A673 (cell line): ENCODE measurements around the gene NEU4. TPM values are rescaled to one million over a fixed set of nuclear protein-coding genes. Genes with fewer than 3 reads are reported as not detected.

Experiments
- BruUV-seq: library from RNA; stranded (reverse); fragments of 400-500 nt; replicated peaks from 2 replicates; lab custom pipeline; 2021; lab: Mats Ljungman, UMichigan
- CTCF ChIA-PET: fragments of 300-600 bp; sonication (Branson Sonifier 250); formaldehyde crosslinking; loops from one replicate; lab custom pipeline; 2022; ENCODE audit warnings: antibody characterized with exemption; lab: Charles Lee
- POLR2A ChIA-PET: fragments of 300-600 bp; sonication (Branson Sonifier 250); formaldehyde crosslinking; loops from one replicate; lab custom pipeline; 2022; ENCODE audit warnings: antibody characterized with exemption; ENCODE audit not compliant: low non-redundant PET; lab: Charles Lee
- DNase-seq: peaks from one replicate; pipeline ENCODE4 v3.0.0-alpha.2; 2015; ENCODE audit warnings: low spot score
- H3K27ac ChIP-seq: fragments of 200-600 bp; sonication (generic); 2 replicates; pipeline ENCODE4 v1.5.1; 2016; ENCODE audit warnings: mixed run types, low read depth, mild to moderate bottlenecking, mixed read lengths, antibody characterized with exemption, low read length; ENCODE audit not compliant: poor library complexity, severe bottlenecking
- H3K27me3 ChIP-seq: fragments of 200-600 bp; sonication (generic); replicated peaks from 2 replicates; pipeline ENCODE4 v1.6.1; 2017; ENCODE audit warnings: mixed run types, low read depth, mild to moderate bottlenecking, mixed read lengths, antibody characterized with exemption, low read length; ENCODE audit not compliant: insufficient read depth, poor library complexity
- H3K36me3 ChIP-seq: fragments of 200-600 bp; sonication (generic); 2 replicates; pipeline ENCODE4 v1.6.1; 2016; ENCODE audit warnings: mixed run types, mild to moderate bottlenecking, mixed read lengths, antibody characterized with exemption, low read length; ENCODE audit not compliant: insufficient read depth, poor library complexity, severe bottlenecking
- H3K4me1 ChIP-seq: fragments of 200-600 bp; sonication (generic); 2 replicates; pipeline ENCODE4 v1.6.1; 2017; ENCODE audit warnings: mixed run types, mild to moderate bottlenecking, mixed read lengths, antibody characterized with exemption, low read length; ENCODE audit not compliant: insufficient read depth, poor library complexity, severe bottlenecking
- H3K4me3 ChIP-seq: fragments of 200-600 bp; sonication (generic); 2 replicates; pipeline ENCODE4 v1.5.1; 2016; ENCODE audit warnings: low read depth, mixed run types, mild to moderate bottlenecking, mixed read lengths, low read length; ENCODE audit not compliant: poor library complexity, severe bottlenecking
- H3K9me3 ChIP-seq: fragments of 200-600 bp; sonication (generic); 2 replicates; pipeline ENCODE4 v1.6.1; 2016; ENCODE audit warnings: mixed run types, low read depth, mild to moderate bottlenecking, mixed read lengths, antibody characterized with exemption, low read length; ENCODE audit not compliant: poor library complexity, severe bottlenecking
- CTCF ChIP-seq: fragments of 300-800, 200-600 bp; sonication (generic); conservative IDR thresholded peaks from 2 replicates; pipeline ENCODE4 v1.5.1; 2017; ENCODE audit warnings: low read depth, mild to moderate bottlenecking, antibody characterized with exemption, low read length, moderate library complexity, mixed read lengths
- EZH2 ChIP-seq: fragments of 200-600 bp; sonication (generic); IDR thresholded peaks from 2 replicates; pipeline ENCODE4 v1.6.1; 2017; ENCODE audit warnings: borderline replicate concordance, low read depth, mild to moderate bottlenecking, mixed read lengths, antibody characterized with exemption, low read length; ENCODE audit not compliant: poor library complexity, severe bottlenecking
- intact Hi-C: fragments of 100-400 bp; cut with micrococcal nuclease; formaldehyde crosslinking; loops from one replicate; pipeline ENCODE4 v1.10.0; 2022; ENCODE audit not compliant: unreplicated experiment
- total RNA-seq: library from RNA; stranded (reverse); gene quantifications from 2 replicates; pipeline ENCODE4 v1.2.3, GENCODE V29; 2021

Gene NEU4
- total RNA-seq, 1 experiment from 2014 or later = 48.4 TPM

- no peak for DNase-seq
- POLR2A ChIA-PET = no interaction called here
- no peak overlapping the region for H3K4me3 ChIP-seq
- H3K27ac ChIP-seq = no peak overlapping the region
- TF ChIP-seq CTCF (no peak), EZH2 (no peak)
- no TSS peak for BruUV-seq
- no peaks in the 10 kb centered on the region for H3K27me3 ChIP-seq
- intact Hi-C loops = loop anchor here (5.0 kb wide), 1 partner anchor 51 kb away; no protein-coding TSS in a partner anchor
- H3K4me1 ChIP-seq = peaks cover 31% of the 10 kb centered on the region
- H3K9me3 ChIP-seq = no peaks in the 10 kb centered on the region
- CTCF ChIA-PET = no interaction called here
- H3K36me3 ChIP-seq = no peaks in the 10 kb centered on the region
Measured at GRCh38 chr2:241862775-241863535, 54.0 kb downstream of the NEU4 start.

GRCh38 chr2:241863536-241863954, 54.6 kb downstream of the NEU4 start:
- POLR2A ChIA-PET = no interaction called here
- Histone ChIP-seq H3K27ac (no peak overlapping the region), H3K9me3 (no peaks in the 10 kb centered on the region), H3K36me3 (no peaks in the 10 kb centered on the region), H3K4me3 (no peak overlapping the region), H3K27me3 (no peaks in the 10 kb centered on the region), H3K4me1 (peaks cover 33% of the 10 kb centered on the region)
- CTCF ChIA-PET = no interaction called here
- intact Hi-C loops = loop anchor here (5.0 kb wide), 1 partner anchor 51 kb away; no protein-coding TSS in a partner anchor
- no peak for TF ChIP-seq EZH2
- BruUV-seq = no TSS peak
- peak; percentile 51 for DNase-seq

GRCh38 chr2:241864168-241864849, 55.3 kb downstream of the NEU4 start:
- Histone ChIP-seq H3K27ac (no peak overlapping the region), H3K9me3 (no peaks in the 10 kb centered on the region), H3K27me3 (no peaks in the 10 kb centered on the region), H3K4me3 (no peak overlapping the region), H3K36me3 (no peaks in the 10 kb centered on the region), H3K4me1 (peaks cover 32% of the 10 kb centered on the region)
- ChIA-PET CTCF (no interaction called here), POLR2A (no interaction called here)
- DNase-seq = no peak
- TF ChIP-seq EZH2 = no peak
- TF ChIP-seq CTCF = no peak
- BruUV-seq = no TSS peak
- intact Hi-C loops = loop anchor here (5.0 kb wide), 1 partner anchor 52 kb away; no protein-coding TSS in a partner anchor
